GM12892 (cell line): Measurements from ENCODE around the gene PERCC1.

Source experiments
- POLR2A ChIP-seq: IDR thresholded peaks from 2 replicates; pipeline ENCODE4 v1.6.1; 2011; ENCODE audit warnings: low read depth, low read length, control low read depth
- POLR2AphosphoS5 ChIP-seq: IDR thresholded peaks from 2 replicates; pipeline ENCODE4 v1.6.1; 2011; ENCODE audit warnings: low read depth, low read length, control low read depth
- TAF1 ChIP-seq: IDR thresholded peaks from 2 replicates; pipeline ENCODE4 v1.6.1; 2011; ENCODE audit warnings: low read depth, mild to moderate bottlenecking, control low read depth, low read length, borderline replicate concordance

- TF ChIP-seq POLR2A (no peak), POLR2AphosphoS5 (no peak), TAF1 (no peak)
Measured at GRCh38 chr16:1466968-1467521, 36.2 kb downstream of the PERCC1 start.
